PC-9 (cell line): Measurements from ENCODE around the gene C2orf78. TPM values are rescaled to one million over a fixed set of nuclear protein-coding genes. Genes with fewer than 3 reads are reported as not detected.

ENCODE experiments used
- BruUV-seq: library from RNA; stranded (reverse); fragments of 400-500 nt; replicated peaks from 2 replicates; lab custom pipeline; 2021; lab: Mats Ljungman, UMichigan
- CTCF ChIA-PET: fragments of 300-600 bp; sonication (Branson Sonifier 250); formaldehyde crosslinking; loops from one replicate; lab custom pipeline; 2022; ENCODE audit warnings: antibody characterized with exemption; lab: Charles Lee
- POLR2A ChIA-PET: fragments of 300-600 bp; sonication (Branson Sonifier 250); formaldehyde crosslinking; loops from one replicate; lab custom pipeline; 2022; ENCODE audit warnings: antibody characterized with exemption; ENCODE audit not compliant: unreplicated experiment; lab: Charles Lee
- DNase-seq, 2 experiments: peaks; one replicate each; pipeline versions ENCODE4 v3.0.0 to v3.0.0-alpha.2; 2015 to 2022; ENCODE audit warnings: mixed read lengths in 1 of 2
- H2AFZ ChIP-seq: fragments of 200-600 bp; sonication (generic); 2 replicates; pipeline ENCODE4 v1.8.1; 2017; ENCODE audit warnings: antibody characterized with exemption
- H3F3A ChIP-seq: fragments of 200-600 bp; sonication (generic); 2 replicates; pipeline ENCODE4 v1.8.1; 2017; ENCODE audit warnings: antibody characterized with exemption, mild to moderate bottlenecking, low read depth; ENCODE audit not compliant: insufficient read depth
- H3K27ac ChIP-seq: fragments of 200-600 bp; sonication (generic); 2 replicates; pipeline ENCODE4 v1.6.1; 2016; ENCODE audit warnings: mixed run types
- H3K27me3 ChIP-seq: fragments of 200-600 bp; sonication (generic); 2 replicates; pipeline ENCODE4 v1.6.1; 2016; ENCODE audit warnings: low read depth, mixed run types; ENCODE audit not compliant: insufficient read depth
- H3K36me3 ChIP-seq: fragments of 200-600 bp; sonication (generic); 2 replicates; pipeline ENCODE4 v1.6.1; 2016; ENCODE audit warnings: low read depth, mixed run types
- H3K4me1 ChIP-seq: fragments of 200-600 bp; sonication (generic); replicated peaks from 2 replicates; pipeline ENCODE4 v1.6.1; 2016; ENCODE audit warnings: mixed run types; ENCODE audit not compliant: insufficient read depth
- H3K4me2 ChIP-seq: fragments of 200-600 bp; sonication (generic); 2 replicates; pipeline ENCODE4 v1.6.1; 2017; ENCODE audit warnings: mixed run types
- H3K4me3 ChIP-seq: fragments of 200-600 bp; sonication (generic); 2 replicates; pipeline ENCODE4 v1.6.1; 2016; ENCODE audit warnings: mixed run types
- H3K79me2 ChIP-seq: fragments of 200-600 bp; sonication (generic); 2 replicates; pipeline ENCODE4 v1.6.1; 2017; ENCODE audit warnings: low read depth, mixed run types
- H3K9me2 ChIP-seq: fragments of 200-600 bp; sonication (generic); 2 replicates; pipeline ENCODE4 v1.8.1; 2017; ENCODE audit warnings: mild to moderate bottlenecking; ENCODE audit not compliant: insufficient read depth
- H3K9me3 ChIP-seq: fragments of 200-600 bp; sonication (generic); 2 replicates; pipeline ENCODE4 v1.8.1; 2016; ENCODE audit warnings: low read depth; ENCODE audit not compliant: insufficient read depth
- H4K20me1 ChIP-seq: fragments of 200-600 bp; sonication (generic); 2 replicates; pipeline ENCODE4 v1.8.1; 2017; ENCODE audit not compliant: insufficient read depth
- EZH2 ChIP-seq: fragments of 200-600 bp; sonication (generic); IDR thresholded peaks from 2 replicates; pipeline ENCODE4 v1.8.0; 2017; ENCODE audit warnings: antibody characterized with exemption, low read depth
- intact Hi-C: fragments of 100-400 bp; cut with micrococcal nuclease; formaldehyde crosslinking; loops from one replicate; pipeline ENCODE4 v1.10.0; 2022; ENCODE audit not compliant: unreplicated experiment
- total RNA-seq: library from RNA; stranded (reverse); gene quantifications from 2 replicates; pipeline ENCODE4 v1.2.3, GENCODE V29; 2021
- TF ChIP-seq, protein P1 (sequence below): fragments of 200-600 bp; sonication (generic); conservative IDR thresholded peaks from 2 replicates; pipeline ENCODE4 v1.6.1; 2017; ENCODE audit warnings: mixed run types, antibody characterized with exemption, mild to moderate bottlenecking, moderate library complexity

C2orf78 gene
- total RNA-seq, 1 experiment from 2014 or later, result not detected

DNA sequence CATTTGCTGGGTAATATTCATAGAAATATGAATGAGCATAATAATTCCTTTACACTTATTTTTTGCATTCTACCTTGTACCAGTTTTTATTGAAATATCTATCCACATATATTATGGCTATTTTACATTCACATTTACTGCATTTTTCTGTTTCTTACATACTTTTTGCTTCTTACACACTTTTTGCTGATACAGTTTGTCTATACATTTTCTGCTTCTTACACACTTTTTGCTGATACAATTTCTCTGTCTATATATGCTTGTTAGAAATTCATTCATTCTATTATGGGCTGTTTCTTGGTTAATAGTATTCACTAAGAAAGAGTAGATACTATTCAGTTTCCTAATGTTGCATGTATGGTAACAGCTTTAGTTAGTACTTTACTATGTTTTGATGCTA is 27.9 kb downstream of the C2orf78 start:
- ChIA-PET CTCF (no interaction called here), POLR2A (no interaction called here)
- H3K27ac ChIP-seq, result no peak overlapping the region
- no peaks in the 10 kb centered on the region for H3F3A ChIP-seq
- no peaks in the 10 kb centered on the region for H4K20me1 ChIP-seq
- no peaks in the 10 kb centered on the region for H3K9me2 ChIP-seq
- intact Hi-C loops, result no loop called here
- H3K4me1 ChIP-seq, result no peaks in the 10 kb centered on the region
- no peak overlapping the region for H3K4me3 ChIP-seq
- no peaks in the 10 kb centered on the region for H3K9me3 ChIP-seq
- no peak for TF ChIP-seq EZH2
- H3K27me3 ChIP-seq, result peaks cover 16% of the 10 kb centered on the region; the same call in 1 of the 2 replicates
- DNase-seq, result no peak
- H3K36me3 ChIP-seq, result no peaks in the 10 kb centered on the region
- H3K4me2 ChIP-seq, result no peak overlapping the region
- H2AFZ ChIP-seq, result no peak overlapping the region
- no peaks in the 10 kb centered on the region for H3K79me2 ChIP-seq
- no TSS peak for BruUV-seq

DNA sequence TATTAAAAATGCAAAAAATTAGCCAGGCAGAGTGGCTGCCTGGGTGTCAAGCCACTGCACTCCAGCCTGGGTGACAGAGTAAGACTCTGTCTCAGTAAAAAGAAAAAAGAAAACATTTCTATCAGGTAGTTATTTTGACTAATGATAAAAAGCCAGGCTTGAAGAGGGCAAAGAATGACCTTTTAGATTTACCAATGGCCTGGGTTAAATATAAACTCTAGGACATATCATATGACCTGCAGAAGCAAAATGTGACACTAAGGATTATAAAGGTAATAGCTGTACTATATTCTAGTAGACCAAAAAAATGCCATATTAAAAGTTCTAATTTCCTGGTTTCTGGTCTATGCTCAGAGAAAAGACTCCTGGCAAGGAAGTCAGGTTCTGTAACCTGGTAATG is 28.7 kb downstream of the C2orf78 start:
- Histone ChIP-seq H2AFZ (no peak overlapping the region), H3K4me3 (no peak overlapping the region), H3K27ac (no peak overlapping the region), H3K79me2 (no peaks in the 10 kb centered on the region), H3K9me3 (no peaks in the 10 kb centered on the region), H3F3A (no peaks in the 10 kb centered on the region), H4K20me1 (no peaks in the 10 kb centered on the region), H3K4me1 (no peaks in the 10 kb centered on the region), H3K27me3 (peaks cover 16% of the 10 kb centered on the region; the same call in 1 of the 2 replicates), H3K36me3 (no peaks in the 10 kb centered on the region), H3K9me2 (no peaks in the 10 kb centered on the region), H3K4me2 (no peak overlapping the region)
- no peak for DNase-seq
- CTCF ChIA-PET, result no interaction called here
- POLR2A ChIA-PET, result no interaction called here
- no TSS peak for BruUV-seq
- no peak for TF ChIP-seq EZH2
- TF ChIP-seq, protein P1, sequence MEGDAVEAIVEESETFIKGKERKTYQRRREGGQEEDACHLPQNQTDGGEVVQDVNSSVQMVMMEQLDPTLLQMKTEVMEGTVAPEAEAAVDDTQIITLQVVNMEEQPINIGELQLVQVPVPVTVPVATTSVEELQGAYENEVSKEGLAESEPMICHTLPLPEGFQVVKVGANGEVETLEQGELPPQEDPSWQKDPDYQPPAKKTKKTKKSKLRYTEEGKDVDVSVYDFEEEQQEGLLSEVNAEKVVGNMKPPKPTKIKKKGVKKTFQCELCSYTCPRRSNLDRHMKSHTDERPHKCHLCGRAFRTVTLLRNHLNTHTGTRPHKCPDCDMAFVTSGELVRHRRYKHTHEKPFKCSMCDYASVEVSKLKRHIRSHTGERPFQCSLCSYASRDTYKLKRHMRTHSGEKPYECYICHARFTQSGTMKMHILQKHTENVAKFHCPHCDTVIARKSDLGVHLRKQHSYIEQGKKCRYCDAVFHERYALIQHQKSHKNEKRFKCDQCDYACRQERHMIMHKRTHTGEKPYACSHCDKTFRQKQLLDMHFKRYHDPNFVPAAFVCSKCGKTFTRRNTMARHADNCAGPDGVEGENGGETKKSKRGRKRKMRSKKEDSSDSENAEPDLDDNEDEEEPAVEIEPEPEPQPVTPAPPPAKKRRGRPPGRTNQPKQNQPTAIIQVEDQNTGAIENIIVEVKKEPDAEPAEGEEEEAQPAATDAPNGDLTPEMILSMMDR, result no peak
- intact Hi-C loops, result no loop called here

DNA sequence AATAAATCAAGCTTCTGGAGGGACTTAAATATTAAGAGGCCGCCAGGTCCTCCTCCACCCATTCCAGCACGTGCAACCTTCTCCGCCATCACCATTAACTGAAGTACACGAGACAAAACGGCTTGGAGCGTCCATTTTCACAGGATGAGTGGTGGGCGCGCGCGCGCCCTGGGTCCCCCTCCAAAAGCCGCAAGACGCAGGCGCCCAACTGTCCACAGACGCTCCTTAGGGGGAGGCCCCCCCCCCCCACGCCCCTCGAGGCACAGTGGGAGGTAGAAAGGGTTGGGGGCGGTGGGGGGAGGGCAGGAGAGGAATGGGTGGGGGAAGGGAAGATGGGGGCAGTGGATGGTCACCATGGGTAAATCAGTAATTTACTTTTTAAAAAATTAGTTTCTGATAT is 34.3 kb downstream of the C2orf78 start:
- H3K36me3 ChIP-seq, result no peaks in the 10 kb centered on the region
- H3K9me2 ChIP-seq, result no peaks in the 10 kb centered on the region; the same call in 1 of the 2 replicates
- no peaks in the 10 kb centered on the region for H3F3A ChIP-seq
- H3K79me2 ChIP-seq, result no peaks in the 10 kb centered on the region
- H3K27ac ChIP-seq, result no peak overlapping the region
- DNase-seq, result no peak
- no peak overlapping the region for H3K4me3 ChIP-seq
- H3K4me2 ChIP-seq, result no peak overlapping the region
- H3K4me1 ChIP-seq, result 0 out of 2 replicates have a peak, but pooled peaks cover 4% of the 10 kb centered on the region
- no peak overlapping the region for H2AFZ ChIP-seq
- TF ChIP-seq, protein P1, result no peak
- TF ChIP-seq EZH2, result no peak
- ChIA-PET CTCF (no interaction called here), POLR2A (no interaction called here)
- no peaks in the 10 kb centered on the region for H3K9me3 ChIP-seq
- H4K20me1 ChIP-seq, result no peaks in the 10 kb centered on the region
- no TSS peak for BruUV-seq
- peaks cover 16% of the 10 kb centered on the region; the same call in 1 of the 2 replicates for H3K27me3 ChIP-seq
- intact Hi-C loops, result no loop called here

DNA sequence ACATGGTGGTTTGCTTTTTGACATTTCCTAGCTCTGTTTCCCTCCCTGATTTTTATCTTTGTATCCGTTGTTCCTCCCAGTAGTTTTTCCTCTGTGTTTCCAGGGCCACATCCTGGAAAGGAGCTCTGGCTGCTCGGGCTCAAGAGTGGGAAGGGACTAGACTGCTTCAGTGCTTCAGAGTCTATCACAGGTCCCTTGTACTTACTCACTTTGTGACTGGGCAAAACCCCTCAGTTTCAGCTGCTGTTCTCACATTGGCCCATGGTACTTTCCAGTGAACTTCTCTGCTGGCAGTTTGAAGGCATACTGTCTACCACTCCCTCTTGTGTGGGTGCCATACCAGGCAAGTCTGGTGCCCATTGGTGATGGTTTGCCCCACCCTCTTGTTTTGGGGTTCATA is 37.2 kb downstream of the C2orf78 start:
- TF ChIP-seq, protein P1, result no peak
- no peak for TF ChIP-seq EZH2
- Histone ChIP-seq H3K9me3 (no peaks in the 10 kb centered on the region), H3K4me1 (peaks cover 4% of the 10 kb centered on the region; the same call in 1 of the 2 replicates), H3F3A (no peaks in the 10 kb centered on the region), H3K4me3 (no peak overlapping the region), H3K27me3 (no peaks in the 10 kb centered on the region), H3K27ac (no peak overlapping the region), H4K20me1 (no peaks in the 10 kb centered on the region), H3K79me2 (no peaks in the 10 kb centered on the region), H3K36me3 (no peaks in the 10 kb centered on the region), H3K9me2 (no peaks in the 10 kb centered on the region; the same call in 1 of the 2 replicates), H2AFZ (no peak overlapping the region), H3K4me2 (no peak overlapping the region)
- no peak for DNase-seq
- POLR2A ChIA-PET, result no interaction called here
- no TSS peak for BruUV-seq
- CTCF ChIA-PET, result no interaction called here
- intact Hi-C loops, result no loop called here
